ENCODE data around the gene PLAC8L1. TPM values are rescaled to one million over a fixed set of nuclear protein-coding genes. Genes with fewer than 3 reads are reported as not detected.
"Not testable (repeated sequence)": the region's sequence is repeated elsewhere in the genome, so short reads cannot be mapped to it uniquely, and the experiment has no call there.

PLAC8L1 gene, protein sequence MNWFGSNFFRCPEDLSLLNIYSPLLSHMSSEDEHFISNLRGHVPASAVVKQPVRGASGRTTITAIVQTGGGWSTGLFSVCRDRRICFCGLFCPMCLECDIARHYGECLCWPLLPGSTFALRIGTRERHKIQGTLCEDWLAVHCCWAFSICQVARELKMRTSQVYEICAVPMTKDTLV
- total RNA-seq: 0.71 and 0.74 TPM in 2 replicates

DNA sequence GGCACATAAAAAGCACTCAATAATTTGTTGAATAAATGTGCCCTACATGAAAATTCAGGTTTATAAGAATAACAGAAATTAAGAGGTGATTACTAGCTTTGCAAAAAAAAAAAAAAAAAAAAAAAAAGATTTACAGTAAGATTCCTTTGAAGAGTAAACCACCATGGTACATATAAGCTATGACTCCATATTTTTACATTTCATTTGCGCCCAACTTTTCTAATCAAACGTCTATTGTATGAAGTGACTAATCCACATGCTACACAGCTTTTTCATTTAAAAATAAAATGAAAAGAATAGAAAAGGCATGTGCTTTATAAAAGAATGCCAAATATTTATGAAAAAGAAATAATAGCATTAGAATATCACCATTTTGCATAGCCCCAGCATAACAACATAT is at the start of gene PLAC8L1:
Gene PLAC8L1 (minus strand): TSS at position 101 of the 400 bp plus-strand sequence. CDS start 1,266 bp downstream, outside the sequence.
- no peak within 1 kb of the TSS for H3K4me3 Mint-ChIP-seq (ENCODE audit: low read depth)
- intact Hi-C loops (cut with micrococcal nuclease): no loop called here
- no peaks in the 10 kb centered on the region for H3K9me3 Mint-ChIP-seq
- no peaks in the 10 kb centered on the region for H3K27me3 Mint-ChIP-seq (ENCODE audit: low read depth)
- peaks cover 7% of the 10 kb centered on the region for H3K36me3 Mint-ChIP-seq (ENCODE audit: low read depth)
- no peak within 1 kb of the TSS for H3K27ac Mint-ChIP-seq
- no peaks in the 10 kb centered on the region for H3K4me1 Mint-ChIP-seq (ENCODE audit: low read depth)
- no peak for DNase-seq (ENCODE audit: low spot score)

DNA sequence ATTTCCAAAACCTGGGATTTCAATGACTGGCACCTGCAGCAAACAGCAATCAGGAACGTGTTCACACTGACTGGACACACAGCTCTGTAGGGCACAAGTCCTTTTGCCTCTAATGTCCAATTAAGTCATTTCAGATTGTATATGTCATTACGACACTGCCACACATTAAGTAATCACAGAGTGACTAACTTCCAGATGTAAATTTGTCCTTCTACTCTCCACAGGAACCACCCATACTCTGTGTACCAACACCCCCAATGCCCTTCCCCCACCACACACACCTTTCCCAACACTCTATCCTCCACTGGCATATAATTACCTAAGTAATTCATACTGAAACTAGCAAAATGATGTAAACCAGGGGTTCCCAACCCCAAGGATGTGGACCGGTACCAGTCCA is 46.6 kb upstream of the PLAC8L1 start:
- H3K4me3 Mint-ChIP-seq (ENCODE audit: low read depth): no peak overlapping the region
- H3K9me3 Mint-ChIP-seq: no peaks in the 10 kb centered on the region
- peaks cover 2% of the 10 kb centered on the region for H3K4me1 Mint-ChIP-seq (ENCODE audit: low read depth)
- no peaks in the 10 kb centered on the region for H3K27me3 Mint-ChIP-seq (ENCODE audit: low read depth)
- intact Hi-C loops (cut with micrococcal nuclease): no loop called here
- no peak for DNase-seq (ENCODE audit: low spot score)
- peaks cover 78% of the 10 kb centered on the region for H3K36me3 Mint-ChIP-seq (ENCODE audit: low read depth)
- H3K27ac Mint-ChIP-seq: peak overlapping the region; percentile 50

DNA sequence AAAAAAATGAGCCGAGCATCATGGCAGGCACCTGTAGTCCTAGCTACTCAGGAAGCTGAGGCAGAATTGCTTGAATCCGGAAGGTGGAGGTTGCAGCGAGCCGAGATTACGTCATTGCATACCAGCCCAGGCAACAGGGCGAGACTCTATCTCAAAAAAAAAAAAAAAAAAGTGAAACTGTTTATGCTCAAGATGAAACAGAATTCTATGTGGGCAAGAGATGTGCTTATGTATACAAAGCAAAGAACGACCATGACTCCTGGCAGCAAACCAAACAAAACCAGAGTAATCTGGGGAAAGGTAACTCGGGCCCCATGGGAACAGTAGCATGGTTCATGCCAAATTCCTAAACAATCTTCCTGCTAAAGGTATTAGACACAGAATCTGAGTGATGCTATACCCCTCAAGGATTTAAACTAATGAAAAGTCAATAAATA is 32.6 kb upstream of the PLAC8L1 start:
- intact Hi-C loops (cut with micrococcal nuclease): no loop called here
- Mint-ChIP-seq H3K4me1 (ENCODE audit: low read depth) (no peaks in the 10 kb centered on the region), H3K27me3 (ENCODE audit: low read depth) (no peaks in the 10 kb centered on the region), H3K9me3 (no peaks in the 10 kb centered on the region), H3K36me3 (ENCODE audit: low read depth) (peaks cover 69% of the 10 kb centered on the region), H3K27ac (no peak overlapping the region), H3K4me3 (ENCODE audit: low read depth) (no peak overlapping the region)
- no peak for DNase-seq (ENCODE audit: low spot score)

DNA sequence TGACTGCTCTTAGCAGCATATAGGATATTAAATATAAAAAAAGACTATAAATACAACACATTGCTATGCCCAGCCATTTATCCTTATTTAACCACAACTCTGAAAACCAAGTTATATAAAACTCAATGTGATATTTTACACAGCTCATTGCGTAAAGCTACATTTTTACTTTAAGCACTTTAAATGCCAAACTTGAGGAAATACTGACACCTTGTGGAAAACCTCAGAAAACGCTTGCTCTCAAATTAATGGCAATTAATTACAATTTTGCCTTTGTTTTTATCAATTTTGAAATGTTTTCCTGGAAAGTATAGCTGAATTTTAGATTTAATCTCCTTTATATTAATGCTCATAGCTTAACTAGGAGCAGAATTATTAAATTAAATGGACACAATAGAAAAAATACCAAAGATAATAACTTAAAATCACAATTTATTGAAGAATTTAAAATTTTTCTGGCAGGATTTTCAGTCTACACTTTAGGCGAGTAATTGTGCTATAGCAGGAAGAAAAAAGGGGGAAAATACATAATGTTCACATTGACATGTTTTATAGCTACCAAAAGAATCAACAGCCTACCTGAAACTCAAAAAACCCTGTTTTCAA is 25.2 kb upstream of the PLAC8L1 start:
- peaks cover 67% of the 10 kb centered on the region for H3K36me3 Mint-ChIP-seq (ENCODE audit: low read depth)
- no peak for DNase-seq (ENCODE audit: low spot score)
- H3K4me1 Mint-ChIP-seq (ENCODE audit: low read depth): no peaks in the 10 kb centered on the region
- no peak overlapping the region for H3K4me3 Mint-ChIP-seq (ENCODE audit: low read depth)
- H3K27ac Mint-ChIP-seq: no peak overlapping the region
- intact Hi-C loops (cut with micrococcal nuclease): loop anchor here (5.0 kb wide), 1 partner anchor 448 kb away; no protein-coding TSS in a partner anchor
- no peaks in the 10 kb centered on the region for H3K9me3 Mint-ChIP-seq
- no peaks in the 10 kb centered on the region for H3K27me3 Mint-ChIP-seq (ENCODE audit: low read depth)

DNA sequence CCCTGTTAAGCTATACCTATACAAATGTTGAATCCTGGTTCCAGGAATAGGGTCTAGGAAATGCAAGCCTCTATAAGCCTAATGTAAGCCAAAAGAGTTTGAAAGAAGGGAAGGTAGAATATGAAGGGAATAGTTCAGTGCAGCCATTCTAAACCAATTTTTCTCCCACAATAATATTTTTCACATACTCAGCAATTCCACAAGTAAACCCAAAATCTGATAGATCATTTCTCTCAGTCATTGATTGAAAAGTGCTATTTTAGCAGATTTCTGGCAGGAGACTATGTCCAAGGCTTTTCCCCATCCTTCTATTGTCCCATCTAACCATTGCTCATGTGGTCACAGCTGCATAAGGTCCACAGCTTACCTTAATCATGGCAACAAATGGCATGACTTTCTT is 20.7 kb upstream of the PLAC8L1 start:
- Mint-ChIP-seq H3K4me3 (ENCODE audit: low read depth) (no peak overlapping the region), H3K36me3 (ENCODE audit: low read depth) (peaks cover 79% of the 10 kb centered on the region), H3K9me3 (no peaks in the 10 kb centered on the region), H3K27ac (no peak overlapping the region), H3K4me1 (ENCODE audit: low read depth) (no peaks in the 10 kb centered on the region), H3K27me3 (ENCODE audit: low read depth) (no peaks in the 10 kb centered on the region)
- no peak for DNase-seq (ENCODE audit: low spot score)
- intact Hi-C loops (cut with micrococcal nuclease): loop anchor here (10.0 kb wide), 1 partner anchor 291 kb away; the partner anchor contains the start of gene PRELID2

DNA sequence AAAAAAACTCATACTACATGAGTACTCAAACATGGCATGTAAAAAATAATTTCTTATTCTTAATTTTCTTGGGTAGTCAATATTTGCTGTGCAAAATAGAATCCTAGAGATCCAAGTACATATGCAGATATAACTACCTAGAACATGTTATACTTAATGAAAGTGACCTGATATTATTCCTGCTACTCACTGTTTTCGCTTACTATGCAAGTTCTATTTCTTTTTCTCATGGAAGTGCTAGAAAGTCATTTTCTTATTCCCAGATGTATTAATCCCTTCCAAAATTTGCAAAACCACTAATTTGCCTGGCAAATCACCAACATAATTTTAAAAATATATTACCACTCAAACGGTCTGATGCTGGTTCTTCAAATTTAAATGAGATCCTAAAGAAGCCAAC is 19.2 kb upstream of the PLAC8L1 start:
- intact Hi-C loops (cut with micrococcal nuclease): loop anchor here (10.0 kb wide), 1 partner anchor 290 kb away; the partner anchor contains the start of gene PRELID2
- H3K4me3 Mint-ChIP-seq (ENCODE audit: low read depth): no peak overlapping the region
- no peak overlapping the region for H3K27ac Mint-ChIP-seq
- H3K4me1 Mint-ChIP-seq (ENCODE audit: low read depth): no peaks in the 10 kb centered on the region
- no peaks in the 10 kb centered on the region for H3K9me3 Mint-ChIP-seq
- peaks cover 81% of the 10 kb centered on the region for H3K36me3 Mint-ChIP-seq (ENCODE audit: low read depth)
- no peak for DNase-seq (ENCODE audit: low spot score)
- no peaks in the 10 kb centered on the region for H3K27me3 Mint-ChIP-seq (ENCODE audit: low read depth)

DNA sequence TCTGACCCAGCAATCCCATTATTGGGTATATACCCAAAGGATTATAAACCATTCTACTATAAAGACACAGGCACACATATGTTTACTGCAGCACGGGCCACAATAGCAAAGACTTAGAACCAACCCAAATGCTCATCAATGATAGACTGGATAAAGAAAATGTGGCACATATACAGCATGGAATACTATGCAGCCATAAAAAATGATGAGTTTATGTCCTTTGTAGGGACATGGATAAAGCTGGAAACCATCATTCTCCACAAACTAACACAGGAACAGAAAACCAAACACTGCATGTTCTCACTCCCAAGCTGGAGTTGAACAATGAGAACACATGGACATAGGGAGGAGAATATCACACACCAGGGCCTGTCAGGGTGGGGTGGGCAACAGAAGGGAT is 16.1 kb upstream of the PLAC8L1 start:
- DNase-seq (ENCODE audit: low spot score); H3K4me3 Mint-ChIP-seq (ENCODE audit: low read depth); H3K4me1 Mint-ChIP-seq (ENCODE audit: low read depth); H3K27ac Mint-ChIP-seq; H3K9me3 Mint-ChIP-seq; H3K27me3 Mint-ChIP-seq (ENCODE audit: low read depth): not testable (repeated sequence)
- intact Hi-C loops (cut with micrococcal nuclease): loop anchor here (10.0 kb wide), 1 partner anchor 287 kb away; the partner anchor contains the start of gene PRELID2
- peaks cover 91% of the 10 kb centered on the region for H3K36me3 Mint-ChIP-seq (ENCODE audit: low read depth)

DNA sequence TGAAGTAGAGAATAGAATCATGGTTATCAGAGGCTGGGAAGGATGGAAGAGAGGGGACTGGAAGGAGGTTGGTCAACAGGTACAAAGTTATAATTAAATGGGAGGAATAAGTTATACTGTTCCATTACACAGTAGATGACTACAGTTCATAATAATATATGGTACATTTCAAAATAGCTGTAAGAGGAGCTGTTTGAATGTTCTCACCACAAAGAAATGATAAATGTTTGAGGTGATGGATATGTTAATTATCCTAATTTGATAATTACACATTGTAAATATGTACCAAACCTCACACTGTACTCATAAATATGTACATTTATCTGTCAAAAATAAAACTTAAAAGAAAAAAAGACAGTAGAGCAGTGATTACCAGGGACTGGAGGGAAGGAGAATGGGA is 12.9 kb upstream of the PLAC8L1 start:
- Mint-ChIP-seq H3K27ac (no peak overlapping the region), H3K27me3 (ENCODE audit: low read depth) (no peaks in the 10 kb centered on the region), H3K4me3 (ENCODE audit: low read depth) (no peak overlapping the region), H3K36me3 (ENCODE audit: low read depth) (peaks cover 76% of the 10 kb centered on the region), H3K4me1 (ENCODE audit: low read depth) (no peaks in the 10 kb centered on the region), H3K9me3 (no peaks in the 10 kb centered on the region)
- intact Hi-C loops (cut with micrococcal nuclease): no loop called here
- no peak for DNase-seq (ENCODE audit: low spot score)

DNA sequence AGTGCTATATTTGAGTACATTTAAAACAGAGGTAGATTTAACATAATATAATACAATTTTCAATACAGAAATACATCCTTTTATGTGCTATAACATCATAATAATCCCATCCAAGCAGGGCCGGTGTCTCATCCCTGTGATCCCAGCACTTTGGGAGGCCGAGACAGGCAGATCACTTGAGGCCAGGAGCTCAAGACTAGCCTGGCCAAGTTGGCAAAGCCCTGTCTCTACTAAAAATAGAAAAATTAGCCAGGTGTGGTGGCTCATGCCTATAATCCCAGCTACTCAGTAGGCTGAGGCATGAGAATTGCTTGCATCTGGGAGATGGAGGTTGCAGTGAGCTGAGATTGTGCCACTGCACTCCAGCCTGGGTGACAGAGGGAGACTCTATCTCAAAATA is 11.8 kb upstream of the PLAC8L1 start:
- H3K4me1 Mint-ChIP-seq (ENCODE audit: low read depth); intact Hi-C loops (cut with micrococcal nuclease); DNase-seq (ENCODE audit: low spot score); H3K27ac Mint-ChIP-seq; H3K27me3 Mint-ChIP-seq (ENCODE audit: low read depth); H3K9me3 Mint-ChIP-seq; H3K4me3 Mint-ChIP-seq (ENCODE audit: low read depth): not testable (repeated sequence)
- peaks cover 72% of the 10 kb centered on the region for H3K36me3 Mint-ChIP-seq (ENCODE audit: low read depth)

DNA sequence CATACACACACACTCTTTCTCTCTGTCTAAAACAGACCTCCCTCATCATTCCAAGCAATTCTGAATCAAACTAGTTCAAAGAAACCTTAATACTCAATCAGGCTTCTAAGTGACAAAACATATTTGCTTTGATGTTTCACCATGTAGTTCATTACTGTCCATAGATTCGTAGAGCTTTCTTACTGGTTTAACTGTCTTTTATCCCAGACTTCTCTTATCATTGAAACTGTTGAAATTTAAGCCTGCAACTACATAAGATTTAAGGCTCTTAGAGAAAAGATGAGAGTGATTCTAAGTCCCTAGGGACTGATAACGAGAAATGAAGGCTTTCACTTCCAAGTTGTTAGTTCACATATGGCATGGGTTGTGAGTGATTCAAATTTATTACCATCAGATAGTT is 11.0 kb upstream of the PLAC8L1 start:
- H3K27me3 Mint-ChIP-seq (ENCODE audit: low read depth): no peaks in the 10 kb centered on the region
- no peak overlapping the region for H3K27ac Mint-ChIP-seq

DNA sequence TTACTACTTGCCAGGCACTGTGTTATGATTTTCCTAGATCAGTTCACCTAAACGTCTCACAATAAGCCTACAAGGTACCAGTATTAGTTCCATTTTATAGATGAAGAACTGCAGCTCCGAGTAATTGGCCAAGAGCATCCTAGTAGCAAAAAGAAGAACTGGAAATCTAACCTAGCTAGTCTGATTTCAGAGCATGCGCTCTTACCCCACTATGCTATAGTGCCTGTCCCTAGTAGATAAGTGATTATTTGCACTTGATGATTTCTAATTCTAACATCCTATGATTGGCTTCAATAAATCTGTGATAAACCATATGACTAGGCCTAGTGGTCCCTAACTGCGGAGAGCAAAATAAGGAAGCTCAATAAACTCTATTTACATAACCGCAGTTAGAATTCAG is 7.1 kb upstream of the PLAC8L1 start:
- Mint-ChIP-seq H3K27ac (no peak overlapping the region), H3K36me3 (ENCODE audit: low read depth) (peaks cover 31% of the 10 kb centered on the region), H3K27me3 (ENCODE audit: low read depth) (no peaks in the 10 kb centered on the region), H3K4me1 (ENCODE audit: low read depth) (no peaks in the 10 kb centered on the region), H3K9me3 (no peaks in the 10 kb centered on the region), H3K4me3 (ENCODE audit: low read depth) (no peak overlapping the region)
- DNase-seq (ENCODE audit: low spot score): no peak
- intact Hi-C loops (cut with micrococcal nuclease): no loop called here

More for the DNA sequence above, 11.0 kb upstream of the PLAC8L1 start:
- Mint-ChIP-seq H3K4me3 (ENCODE audit: low read depth) (no peak overlapping the region), H3K36me3 (ENCODE audit: low read depth) (peaks cover 68% of the 10 kb centered on the region), H3K4me1 (ENCODE audit: low read depth) (no peaks in the 10 kb centered on the region), H3K9me3 (no peaks in the 10 kb centered on the region)
- intact Hi-C loops (cut with micrococcal nuclease): no loop called here
- DNase-seq (ENCODE audit: low spot score): no peak

DNA sequence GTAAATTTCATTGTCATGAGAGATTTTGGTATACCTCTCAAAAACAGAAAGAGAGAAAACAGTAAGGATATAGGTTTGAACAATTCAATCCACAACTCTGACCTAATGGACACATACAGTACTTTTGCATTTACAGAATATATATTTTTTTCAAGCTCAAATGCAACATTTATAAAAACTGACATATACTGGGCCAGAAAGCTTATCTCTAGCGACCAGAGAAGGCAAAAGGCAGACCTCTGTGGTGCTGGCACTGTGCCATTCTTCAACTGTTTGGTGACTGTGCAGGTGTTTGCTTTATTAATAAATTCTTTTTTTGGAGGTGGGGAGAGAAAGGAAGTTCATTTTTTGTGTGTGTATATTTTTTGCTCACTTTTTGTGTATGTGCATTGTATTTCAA is 6.0 kb upstream of the PLAC8L1 start:
- no peak for DNase-seq (ENCODE audit: low spot score)
- H3K27ac Mint-ChIP-seq: no peak overlapping the region
- no peaks in the 10 kb centered on the region for H3K9me3 Mint-ChIP-seq
- H3K36me3 Mint-ChIP-seq (ENCODE audit: low read depth): peaks cover 22% of the 10 kb centered on the region
- no peak overlapping the region for H3K4me3 Mint-ChIP-seq (ENCODE audit: low read depth)
- no peaks in the 10 kb centered on the region for H3K4me1 Mint-ChIP-seq (ENCODE audit: low read depth)
- intact Hi-C loops (cut with micrococcal nuclease): no loop called here
- no peaks in the 10 kb centered on the region for H3K27me3 Mint-ChIP-seq (ENCODE audit: low read depth)

DNA sequence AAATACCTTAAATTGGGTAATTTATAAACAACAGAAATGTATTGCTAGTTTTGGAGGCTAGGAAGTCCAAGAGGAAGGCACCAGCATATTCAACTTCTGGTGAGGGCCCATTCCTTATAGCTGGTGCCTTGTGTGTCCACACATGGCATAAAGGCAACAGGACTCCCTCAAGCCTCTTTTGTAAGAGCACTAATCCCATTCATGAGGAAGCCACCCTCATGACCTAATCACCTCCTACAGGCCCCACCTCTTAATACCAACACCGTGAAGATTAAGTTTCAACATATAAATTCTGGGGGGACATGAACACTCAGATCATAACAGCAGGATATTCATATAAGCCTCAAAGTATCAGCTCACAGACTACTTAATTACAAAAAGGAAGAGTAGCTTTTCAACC is 4.0 kb upstream of the PLAC8L1 start:
- no peak overlapping the region for H3K27ac Mint-ChIP-seq
- DNase-seq (ENCODE audit: low spot score): no peak
- H3K4me1 Mint-ChIP-seq (ENCODE audit: low read depth): no peaks in the 10 kb centered on the region
- H3K27me3 Mint-ChIP-seq (ENCODE audit: low read depth): no peaks in the 10 kb centered on the region
- H3K36me3 Mint-ChIP-seq (ENCODE audit: low read depth): peaks cover 21% of the 10 kb centered on the region
- H3K4me3 Mint-ChIP-seq (ENCODE audit: low read depth): no peak overlapping the region
- H3K9me3 Mint-ChIP-seq: no peaks in the 10 kb centered on the region
- intact Hi-C loops (cut with micrococcal nuclease): no loop called here

Data from activated T-helper 2 cell treated with anti-CD3 and anti-CD28 coated beads, Interferon-gamma antibody, Interleukin-2, Interleukin-4, amounts not matched to agents 10 μg/mL and 5 μg/mL and 100 μg/mL, durations not matched to agents 14 hours and 24 hours and 36 hours (primary cell).